ENCODE results near the gene ZNF445.
"Not testable (repeated sequence)": the region's sequence is repeated elsewhere in the genome, so short reads cannot be mapped to it uniquely, and the experiment has no call there.

Gene ZNF445

GRCh38 chr3:44414517-44415090 is 62.9 kb downstream of the ZNF445 start:
- Histone ChIP-seq H3K27ac (ENCODE audit: low read depth, low read length) (no peak overlapping the region), H3K9ac (ENCODE audit: low read length) (no peak overlapping the region), H3K36me3 (ENCODE audit: insufficient read depth, low read length) (no peaks in the 10 kb centered on the region), H3K9me3 (ENCODE audit: low read length) (no peaks in the 10 kb centered on the region), H3K27me3 (ENCODE audit: control insufficient read depth in 1 of 2, insufficient read depth in 2 of 2, low read length in 2 of 2) (no peaks in the 10 kb centered on the region), H3K4me3 (ENCODE audit: low read depth in 1 of 2, low read length in 2 of 2) (no peak overlapping the region), H3K4me1 (ENCODE audit: insufficient read depth, low read length) (no peaks in the 10 kb centered on the region)

DNA sequence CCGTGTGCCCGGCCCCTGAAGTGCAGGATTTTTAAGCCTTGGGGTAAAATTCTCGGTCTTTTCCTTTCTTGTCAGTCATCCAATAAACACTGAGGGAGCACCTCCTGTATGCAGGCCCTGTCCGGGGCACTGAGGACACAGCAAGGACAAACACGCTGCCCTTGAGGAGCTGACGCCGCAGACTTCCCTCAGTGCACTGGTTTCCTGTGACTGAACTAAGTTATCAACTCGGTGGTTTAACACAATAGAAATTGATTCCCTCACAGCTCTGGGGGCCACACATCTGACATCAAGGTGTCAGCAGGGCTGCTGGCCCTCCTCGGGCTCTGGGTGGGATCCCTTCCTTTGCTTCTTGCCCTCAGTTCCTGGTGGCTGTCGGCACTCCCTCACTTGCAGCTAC is 65.1 kb downstream of the ZNF445 start:
- Histone ChIP-seq H3K36me3 (ENCODE audit: insufficient read depth, low read length) (no peaks in the 10 kb centered on the region), H3K9ac (ENCODE audit: low read length) (no peak overlapping the region), H3K27ac (ENCODE audit: low read depth, low read length) (no peak overlapping the region), H3K4me3 (ENCODE audit: low read depth in 1 of 2, low read length in 2 of 2) (no peak overlapping the region), H3K9me3 (ENCODE audit: low read length) (no peaks in the 10 kb centered on the region), H3K27me3 (ENCODE audit: control insufficient read depth in 1 of 2, insufficient read depth in 2 of 2, low read length in 2 of 2) (no peaks in the 10 kb centered on the region), H3K4me1 (ENCODE audit: insufficient read depth, low read length) (no peaks in the 10 kb centered on the region)

DNA sequence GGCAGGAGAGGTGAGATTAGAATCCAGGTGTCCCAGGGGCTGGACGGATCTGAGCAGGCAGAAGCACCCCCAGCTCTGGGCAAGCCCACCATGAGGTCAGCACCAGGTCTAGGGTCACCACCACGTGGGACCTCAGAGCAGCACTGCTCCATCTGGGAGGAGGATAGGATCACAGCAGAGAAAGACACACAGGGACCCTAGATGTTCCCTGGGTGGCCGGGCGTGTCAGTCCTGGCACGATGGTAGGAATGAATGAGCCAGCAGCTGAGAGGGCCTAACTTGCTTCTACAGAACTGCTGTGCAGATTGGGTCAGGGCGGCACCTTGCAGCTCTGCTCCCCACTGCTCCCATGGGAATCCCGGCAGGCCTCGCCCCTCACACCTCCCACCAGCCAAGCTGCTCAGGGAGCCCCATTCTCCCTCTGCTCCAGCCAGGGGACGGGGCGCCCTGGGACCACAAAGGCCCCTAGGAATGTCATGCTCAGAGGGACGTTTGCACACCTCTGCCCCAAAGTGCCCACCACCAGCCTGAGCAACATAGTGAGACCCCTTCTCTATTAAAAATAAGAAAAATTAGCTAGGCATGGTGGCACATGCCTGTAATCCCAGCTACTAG is 66.3 kb downstream of the ZNF445 start:
- Histone ChIP-seq H3K27ac (ENCODE audit: low read depth, low read length) (no peak overlapping the region), H3K9ac (ENCODE audit: low read length) (no peak overlapping the region), H3K4me3 (ENCODE audit: low read depth in 1 of 2, low read length in 2 of 2) (no peak overlapping the region), H3K27me3 (ENCODE audit: control insufficient read depth in 1 of 2, insufficient read depth in 2 of 2, low read length in 2 of 2) (no peaks in the 10 kb centered on the region), H3K4me1 (ENCODE audit: insufficient read depth, low read length) (no peaks in the 10 kb centered on the region), H3K9me3 (ENCODE audit: low read length) (no peaks in the 10 kb centered on the region), H3K36me3 (ENCODE audit: insufficient read depth, low read length) (no peaks in the 10 kb centered on the region)

DNA sequence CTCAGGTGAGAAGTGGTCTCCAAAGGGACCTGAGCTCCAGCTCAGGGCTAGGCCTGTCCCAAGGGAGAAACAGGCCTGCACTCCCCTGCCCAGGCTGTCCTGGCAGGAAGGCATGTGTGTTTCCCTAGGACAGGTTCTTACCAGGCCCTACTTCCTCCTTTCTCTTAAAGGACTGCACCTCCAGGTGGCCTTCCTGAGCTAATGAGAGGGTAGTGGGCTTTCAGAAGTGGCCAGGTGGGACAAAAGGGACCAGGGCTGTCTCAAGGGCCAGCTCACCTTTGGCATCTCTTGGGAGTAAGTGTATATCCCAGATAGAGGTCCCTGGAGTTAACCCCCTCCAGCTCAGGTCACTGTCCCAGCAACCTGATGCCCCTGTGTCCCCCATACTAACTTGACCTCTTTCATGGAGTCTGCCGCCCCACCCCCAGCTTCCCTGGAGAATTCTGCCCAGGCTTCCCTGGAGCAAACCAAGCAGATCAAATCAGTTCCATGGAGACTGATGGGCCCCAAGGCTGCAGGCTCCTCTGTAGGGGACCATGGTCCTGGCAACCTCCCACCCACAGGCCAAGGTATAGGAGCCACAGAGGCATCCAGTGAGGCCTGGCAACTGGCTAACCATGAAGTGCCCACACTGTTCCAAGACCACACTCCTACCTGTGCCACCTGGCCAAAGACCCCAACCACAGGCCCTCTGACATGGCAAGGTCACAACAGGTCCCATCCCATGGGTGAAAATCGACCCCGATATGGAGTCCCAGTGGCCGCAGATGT is 67.6 kb downstream of the ZNF445 start:
- no peak overlapping the region for H3K27ac ChIP-seq (ENCODE audit: low read depth, low read length)
- no peaks in the 10 kb centered on the region for H3K4me1 ChIP-seq (ENCODE audit: insufficient read depth, low read length)
- H3K27me3 ChIP-seq (ENCODE audit: control insufficient read depth in 1 of 2, insufficient read depth in 2 of 2, low read length in 2 of 2): no peaks in the 10 kb centered on the region
- H3K4me3 ChIP-seq (ENCODE audit: low read depth in 1 of 2, low read length in 2 of 2): no peak overlapping the region
- H3K9ac ChIP-seq (ENCODE audit: low read length): no peak overlapping the region
- no peaks in the 10 kb centered on the region for H3K9me3 ChIP-seq (ENCODE audit: low read length)
- no peaks in the 10 kb centered on the region for H3K36me3 ChIP-seq (ENCODE audit: insufficient read depth, low read length)

- Histone ChIP-seq H3K4me1 (ENCODE audit: insufficient read depth, low read length) (no peaks in the 10 kb centered on the region), H3K9ac (ENCODE audit: low read length) (no peak overlapping the region)
Measured at GRCh38 chr3:44402548-44402947, 74.9 kb downstream of the ZNF445 start.

DNA sequence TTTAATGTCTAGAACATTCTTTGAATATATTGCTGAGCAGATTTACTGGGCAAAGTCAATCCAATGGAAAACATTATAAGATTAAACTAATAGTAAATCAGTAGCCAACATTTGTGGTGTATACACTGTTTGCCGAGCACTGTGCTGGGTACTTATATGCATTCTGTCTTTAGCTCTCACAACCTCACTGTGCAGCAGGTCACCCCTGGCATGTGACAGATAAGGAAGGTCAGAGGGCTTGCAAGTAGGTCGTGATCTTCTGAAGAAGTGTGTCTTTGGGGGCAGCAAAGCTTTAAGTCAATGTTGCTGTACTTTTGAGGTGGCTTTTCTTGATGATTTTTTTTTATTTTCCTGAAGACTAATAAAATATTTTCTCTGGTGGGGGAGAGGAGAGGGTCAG is 76.7 kb downstream of the ZNF445 start:
- Histone ChIP-seq H3K4me3 (ENCODE audit: low read depth in 1 of 2, low read length in 2 of 2) (no peak overlapping the region), H3K9ac (ENCODE audit: low read length) (no peak overlapping the region), H3K27me3 (ENCODE audit: control insufficient read depth in 1 of 2, insufficient read depth in 2 of 2, low read length in 2 of 2) (no peaks in the 10 kb centered on the region), H3K4me1 (ENCODE audit: insufficient read depth, low read length) (no peaks in the 10 kb centered on the region), H3K9me3 (ENCODE audit: low read length) (no peaks in the 10 kb centered on the region), H3K36me3 (ENCODE audit: insufficient read depth, low read length) (peaks cover 19% of the 10 kb centered on the region), H3K27ac (ENCODE audit: low read depth, low read length) (no peak overlapping the region)

More at GRCh38 chr3:44402548-44402947, 74.9 kb downstream of the ZNF445 start:
- peaks cover 8% of the 10 kb centered on the region for H3K36me3 ChIP-seq (ENCODE audit: insufficient read depth, low read length)
- H3K27ac ChIP-seq (ENCODE audit: low read depth, low read length): no peak overlapping the region
- H3K27me3 ChIP-seq (ENCODE audit: control insufficient read depth in 1 of 2, insufficient read depth in 2 of 2, low read length in 2 of 2): no peaks in the 10 kb centered on the region
- H3K9me3 ChIP-seq (ENCODE audit: low read length): no peaks in the 10 kb centered on the region
- H3K4me3 ChIP-seq (ENCODE audit: low read depth in 1 of 2, low read length in 2 of 2): no peak overlapping the region

- H3K9ac ChIP-seq (ENCODE audit: low read length): no peak overlapping the region
- no peaks in the 10 kb centered on the region for H3K4me1 ChIP-seq (ENCODE audit: insufficient read depth, low read length)
- H3K27me3 ChIP-seq (ENCODE audit: control insufficient read depth in 1 of 2, insufficient read depth in 2 of 2, low read length in 2 of 2): no peaks in the 10 kb centered on the region
- H3K27ac ChIP-seq (ENCODE audit: low read depth, low read length): no peak overlapping the region
- H3K4me3 ChIP-seq (ENCODE audit: low read depth in 1 of 2, low read length in 2 of 2): no peak overlapping the region
- H3K36me3 ChIP-seq (ENCODE audit: insufficient read depth, low read length): peaks cover 19% of the 10 kb centered on the region
- no peaks in the 10 kb centered on the region for H3K9me3 ChIP-seq (ENCODE audit: low read length)
Measured at GRCh38 chr3:44398853-44399252, 78.6 kb downstream of the ZNF445 start.

DNA sequence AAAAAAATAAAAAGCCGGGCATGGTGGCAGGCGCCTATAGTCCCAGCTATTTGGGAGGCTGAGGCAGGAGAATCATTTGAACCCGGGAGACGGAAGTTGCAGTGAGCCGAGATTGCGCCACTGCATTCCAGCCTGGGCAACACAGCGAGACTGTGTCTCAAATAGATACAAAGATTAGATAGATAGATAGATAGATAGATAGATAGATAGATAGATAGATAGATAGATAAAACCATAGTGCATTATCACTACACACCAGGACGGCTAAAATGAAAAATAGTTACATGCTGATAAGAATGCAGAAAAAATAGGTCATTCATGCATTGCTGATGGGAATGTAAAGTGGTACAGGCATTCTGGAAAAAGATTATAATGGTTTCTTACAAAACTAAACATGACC is 79.2 kb downstream of the ZNF445 start:
- H3K4me1 ChIP-seq (ENCODE audit: insufficient read depth, low read length); H3K27me3 ChIP-seq (ENCODE audit: control insufficient read depth in 1 of 2, insufficient read depth in 2 of 2, low read length in 2 of 2): not testable (repeated sequence)
- H3K36me3 ChIP-seq (ENCODE audit: insufficient read depth, low read length): peaks cover 19% of the 10 kb centered on the region

GRCh38 chr3:44396200-44397171 is 81.0 kb downstream of the ZNF445 start:
- no peaks in the 10 kb centered on the region for H3K9me3 ChIP-seq (ENCODE audit: low read length)
- no peak overlapping the region for H3K9ac ChIP-seq (ENCODE audit: low read length)
- H3K4me1 ChIP-seq (ENCODE audit: insufficient read depth, low read length): no peaks in the 10 kb centered on the region
- H3K27me3 ChIP-seq (ENCODE audit: control insufficient read depth in 1 of 2, insufficient read depth in 2 of 2, low read length in 2 of 2): no peaks in the 10 kb centered on the region
- no peak overlapping the region for H3K27ac ChIP-seq (ENCODE audit: low read depth, low read length)
- no peak overlapping the region for H3K4me3 ChIP-seq (ENCODE audit: low read depth in 1 of 2, low read length in 2 of 2)
- peaks cover 19% of the 10 kb centered on the region for H3K36me3 ChIP-seq (ENCODE audit: insufficient read depth, low read length)

More for the DNA sequence above, 79.2 kb downstream of the ZNF445 start:
- not testable (repeated sequence) for H3K9me3 ChIP-seq (ENCODE audit: low read length); H3K4me3 ChIP-seq (ENCODE audit: low read depth in 1 of 2, low read length in 2 of 2); H3K9ac ChIP-seq (ENCODE audit: low read length); H3K27ac ChIP-seq (ENCODE audit: low read depth, low read length)

GRCh38 chr3:44395714-44396113 is 81.8 kb downstream of the ZNF445 start:
- Histone ChIP-seq H3K27ac (ENCODE audit: low read depth, low read length) (no peak overlapping the region), H3K27me3 (ENCODE audit: control insufficient read depth in 1 of 2, insufficient read depth in 2 of 2, low read length in 2 of 2) (no peaks in the 10 kb centered on the region), H3K9me3 (ENCODE audit: low read length) (no peaks in the 10 kb centered on the region), H3K4me3 (ENCODE audit: low read depth in 1 of 2, low read length in 2 of 2) (no peak overlapping the region), H3K9ac (ENCODE audit: low read length) (no peak overlapping the region), H3K36me3 (ENCODE audit: insufficient read depth, low read length) (peaks cover 12% of the 10 kb centered on the region), H3K4me1 (ENCODE audit: insufficient read depth, low read length) (no peaks in the 10 kb centered on the region)

GRCh38 chr3:44392489-44392888 is 85.0 kb downstream of the ZNF445 start:
- Histone ChIP-seq H3K9me3 (ENCODE audit: low read length) (no peaks in the 10 kb centered on the region), H3K4me3 (ENCODE audit: low read depth in 1 of 2, low read length in 2 of 2) (no peak overlapping the region), H3K4me1 (ENCODE audit: insufficient read depth, low read length) (no peaks in the 10 kb centered on the region), H3K9ac (ENCODE audit: low read length) (no peak overlapping the region), H3K36me3 (ENCODE audit: insufficient read depth, low read length) (peaks cover 11% of the 10 kb centered on the region), H3K27ac (ENCODE audit: low read depth, low read length) (no peak overlapping the region), H3K27me3 (ENCODE audit: control insufficient read depth in 1 of 2, insufficient read depth in 2 of 2, low read length in 2 of 2) (no peaks in the 10 kb centered on the region)

All from muscle layer of colon (tissue), 2 donors.